LNCAP (cell line): ENCODE measurements around the gene RGL3.

Source experiments
- CTCF ChIP-seq: fragments of 450-650 bp; IDR thresholded peaks from 2 replicates; pipeline ENCODE4 v1.5.1; 2017; ENCODE audit warnings: mild to moderate bottlenecking

RGL3 gene

GRCh38 chr19:11365557-11366117, 53.5 kb downstream of the RGL3 start:
- no peak for TF ChIP-seq CTCF

GRCh38 chr19:11364935-11365334, 54.2 kb downstream of the RGL3 start:
- no peak for TF ChIP-seq CTCF

- no peak for TF ChIP-seq CTCF
Measured at GRCh38 chr19:11364296-11364904, 54.7 kb downstream of the RGL3 start.

GRCh38 chr19:11363881-11364280, 55.2 kb downstream of the RGL3 start:
- no peak for TF ChIP-seq CTCF

- no peak for TF ChIP-seq CTCF
Measured at GRCh38 chr19:11361771-11362731, 57.1 kb downstream of the RGL3 start.

- TF ChIP-seq CTCF: no peak
Measured at GRCh38 chr19:11361037-11361770, 57.9 kb downstream of the RGL3 start.

GRCh38 chr19:11359421-11359820, 59.7 kb downstream of the RGL3 start:
- no peak for TF ChIP-seq CTCF
